NCI-H748 treated with DMSO at 0.1 percent for 48 hours (cell line): ENCODE measurements around the gene S100A6.
"Not testable (repeated sequence)": the region's sequence is repeated elsewhere in the genome, so short reads cannot be mapped to it uniquely, and the experiment has no call there.

ENCODE experiments used
- DNase-seq: peaks from one replicate; lab custom pipeline; 2025; lab: John Stamatoyannopoulos, UW

S100A6 gene

GRCh38 chr1:153531638-153532037 is 4.2 kb downstream of the S100A6 start:
- DNase-seq = no peak

- no peak for DNase-seq
Observed at GRCh38 chr1:153527683-153528040, 8.1 kb downstream of the S100A6 start.

GRCh38 chr1:153527023-153527682 is 8.6 kb downstream of the S100A6 start:
- DNase-seq = no peak

- no peak for DNase-seq
Observed at GRCh38 chr1:153526132-153526543, 9.7 kb downstream of the S100A6 start.

- no peak for DNase-seq
Observed at GRCh38 chr1:153525088-153525728, 10.6 kb downstream of the S100A6 start.

GRCh38 chr1:153522353-153523048 is 13.3 kb downstream of the S100A6 start:
- not testable (repeated sequence) for DNase-seq

- DNase-seq = not testable (repeated sequence)
Observed at GRCh38 chr1:153521808-153522207, 14.0 kb downstream of the S100A6 start.

GRCh38 chr1:153520818-153521476 is 14.8 kb downstream of the S100A6 start:
- DNase-seq = no peak

- not testable (repeated sequence) for DNase-seq
Observed at GRCh38 chr1:153520137-153520691, 15.6 kb downstream of the S100A6 start.

- no peak for DNase-seq
Observed at GRCh38 chr1:153519242-153519641, 16.5 kb downstream of the S100A6 start.

GRCh38 chr1:153515504-153516394 is 20.0 kb downstream of the S100A6 start:
- no peak for DNase-seq

GRCh38 chr1:153513666-153514065 is 22.1 kb downstream of the S100A6 start:
- no peak for DNase-seq

GRCh38 chr1:153513023-153513422 is 22.8 kb downstream of the S100A6 start:
- DNase-seq = no peak

GRCh38 chr1:153510984-153511410 is 24.8 kb downstream of the S100A6 start:
- DNase-seq = peak; percentile 76

GRCh38 chr1:153509729-153510354 is 25.9 kb downstream of the S100A6 start:
- DNase-seq = no peak

- no peak for DNase-seq
Observed at GRCh38 chr1:153509036-153509435, 26.8 kb downstream of the S100A6 start.

GRCh38 chr1:153507926-153508583 is 27.7 kb downstream of the S100A6 start:
- DNase-seq = no peak

- no peak for DNase-seq
Observed at GRCh38 chr1:153506831-153507413, 28.9 kb downstream of the S100A6 start.

- DNase-seq = no peak
Observed at GRCh38 chr1:153506386-153506785, 29.4 kb downstream of the S100A6 start.

GRCh38 chr1:153505576-153505975 is 30.2 kb downstream of the S100A6 start:
- no peak for DNase-seq
